ENCODE results near the gene FAM221B. TPM values are rescaled to one million over a fixed set of nuclear protein-coding genes. Genes with fewer than 3 reads are reported as not detected.

Gene FAM221B
- total and polyA plus RNA-seq, 4 experiments from 2014 or later: not detected

- Mint-ChIP-seq H3K4me1 (peaks cover 0 to 3% (median 1%) of the 10 kb centered on the region in 4 donors), H3K27me3 (peaks cover 8 to 10% of the 10 kb centered on the region in 2 donors), H3K36me3 (no peaks in the 10 kb centered on the region), H3K4me3 (no peak overlapping the region), H3K27ac (peak overlapping the region in 2 of 7 donors; percentile 12 to 22), H3K9me3 (peaks cover 0 to 2% (median 0%) of the 10 kb centered on the region in 8 donors)
- Histone ChIP-seq H3K4me3 (ENCODE audit: low read length in 2 of 2) (no peak overlapping the region), H3K27me3 (ENCODE audit: insufficient read depth, low read length) (no peaks in the 10 kb centered on the region), H3K36me3 (ENCODE audit: insufficient read depth, low read length) (no peaks in the 10 kb centered on the region), H3K27ac (ENCODE audit: low read depth, low read length) (no peak overlapping the region), H3K4me1 (ENCODE audit: insufficient read depth, low read length) (no peaks in the 10 kb centered on the region), H3K9me3 (ENCODE audit: control insufficient read depth in 1 of 2, low read length in 2 of 2) (no peaks in the 10 kb centered on the region)
- ChIA-PET CTCF (ENCODE audit: partially characterized antibody) (interaction anchor here (1.0 to 1.6 kb wide), 5 partner anchors 9 to 31 kb away, joined by 3 to 5 read pairs (median 3); no protein-coding TSS in a partner anchor), POLR2A (ENCODE audit: partially characterized antibody) (interaction anchor here (0.6 to 1.0 kb wide), 2 partner anchors 11 to 125 kb away, joined by 3 read pairs; partner anchors contain the start of genes CREB3 and TLN1)
- intact Hi-C loops (cut with micrococcal nuclease): no loop called here
- no peak for DNase-seq
These were observed 28.4 kb upstream of the FAM221B start for GRCh38 chr9:35856882-35857281.

- Mint-ChIP-seq H3K36me3 (no peaks in the 10 kb centered on the region), H3K4me3 (no peak overlapping the region), H3K4me1 (peaks cover 0 to 3% (median 1%) of the 10 kb centered on the region in 4 donors), H3K27me3 (peaks cover 6 to 8% of the 10 kb centered on the region in 2 donors), H3K9me3 (peaks cover 0 to 2% (median 0%) of the 10 kb centered on the region in 8 donors), H3K27ac (peak overlapping the region in 2 of 7 donors; percentile 52 to 76)
- ChIA-PET CTCF (ENCODE audit: partially characterized antibody) (interaction anchor here (1.0 to 1.6 kb wide), 3 partner anchors 9 to 31 kb away, joined by 3 to 5 read pairs (median 3); no protein-coding TSS in a partner anchor), POLR2A (ENCODE audit: partially characterized antibody) (interaction anchor here (1.0 kb wide), 1 partner anchor 11 kb away, joined by 3 read pairs; no protein-coding TSS in a partner anchor)
- DNase-seq: no peak
- Histone ChIP-seq H3K4me1 (ENCODE audit: insufficient read depth, low read length) (no peaks in the 10 kb centered on the region), H3K27ac (ENCODE audit: low read depth, low read length) (no peak overlapping the region), H3K36me3 (ENCODE audit: insufficient read depth, low read length) (no peaks in the 10 kb centered on the region), H3K27me3 (ENCODE audit: insufficient read depth, low read length) (no peaks in the 10 kb centered on the region), H3K4me3 (ENCODE audit: low read length in 2 of 2) (no peak overlapping the region), H3K9me3 (ENCODE audit: control insufficient read depth in 1 of 2, low read length in 2 of 2) (no peaks in the 10 kb centered on the region)
- intact Hi-C loops (cut with micrococcal nuclease): no loop called here
These were observed 27.7 kb upstream of the FAM221B start for GRCh38 chr9:35856206-35856605.

GRCh38 chr9:35854091-35854762, 25.7 kb upstream of the FAM221B start:
- POLR2A ChIA-PET (ENCODE audit: partially characterized antibody): no interaction called here
- intact Hi-C loops (cut with micrococcal nuclease): no loop called here
- H3K4me1 ChIP-seq (ENCODE audit: insufficient read depth, low read length): no peaks in the 10 kb centered on the region
- H3K36me3 Mint-ChIP-seq: no peaks in the 10 kb centered on the region
- H3K27ac Mint-ChIP-seq: no peak overlapping the region
- no peak overlapping the region for H3K27ac ChIP-seq (ENCODE audit: low read depth, low read length)
- no peaks in the 10 kb centered on the region for H3K9me3 ChIP-seq (ENCODE audit: control insufficient read depth in 1 of 2, low read length in 2 of 2)
- no peaks in the 10 kb centered on the region for H3K36me3 ChIP-seq (ENCODE audit: insufficient read depth, low read length)
- CTCF ChIA-PET (ENCODE audit: partially characterized antibody): no interaction called here
- peaks cover 0 to 2% (median 0%) of the 10 kb centered on the region in 8 donors for H3K9me3 Mint-ChIP-seq
- H3K27me3 ChIP-seq (ENCODE audit: insufficient read depth, low read length): no peaks in the 10 kb centered on the region
- no peak overlapping the region for H3K4me3 ChIP-seq (ENCODE audit: low read length in 2 of 2)
- DNase-seq: no peak
- H3K27me3 Mint-ChIP-seq: peaks cover 3% of the 10 kb centered on the region in 2 donors
- H3K4me1 Mint-ChIP-seq: peaks cover 0 to 3% (median 1%) of the 10 kb centered on the region in 4 donors
- H3K4me3 Mint-ChIP-seq: no peak overlapping the region

GRCh38 chr9:35852876-35853865, 24.6 kb upstream of the FAM221B start:
- no peak overlapping the region for H3K27ac ChIP-seq (ENCODE audit: low read depth, low read length)
- intact Hi-C loops (cut with micrococcal nuclease): no loop called here
- no peaks in the 10 kb centered on the region for H3K36me3 ChIP-seq (ENCODE audit: insufficient read depth, low read length)
- H3K27me3 Mint-ChIP-seq: peaks cover 3% of the 10 kb centered on the region in 2 donors
- ChIA-PET CTCF (ENCODE audit: partially characterized antibody) (no interaction called here), POLR2A (ENCODE audit: partially characterized antibody) (no interaction called here)
- no peak overlapping the region for H3K4me3 ChIP-seq (ENCODE audit: low read length in 2 of 2)
- H3K27me3 ChIP-seq (ENCODE audit: insufficient read depth, low read length): no peaks in the 10 kb centered on the region
- H3K9me3 ChIP-seq (ENCODE audit: control insufficient read depth in 1 of 2, low read length in 2 of 2): no peaks in the 10 kb centered on the region
- H3K27ac Mint-ChIP-seq: peak overlapping the region in 1 of 7 donors; percentile 13
- no peaks in the 10 kb centered on the region for H3K4me1 ChIP-seq (ENCODE audit: insufficient read depth, low read length)
- DNase-seq: no peak
- no peaks in the 10 kb centered on the region for H3K9me3 Mint-ChIP-seq
- peaks cover 0 to 2% (median 0%) of the 10 kb centered on the region in 4 donors for H3K4me1 Mint-ChIP-seq
- peaks cover 0 to 2% of the 10 kb centered on the region in 2 donors for H3K36me3 Mint-ChIP-seq
- H3K4me3 Mint-ChIP-seq: no peak overlapping the region

GRCh38 chr9:35852267-35852815, 23.8 kb upstream of the FAM221B start:
- no peak for DNase-seq
- peak overlapping the region in 1 of 7 donors; percentile 13 for H3K27ac Mint-ChIP-seq
- peaks cover under 1 to 10% of the 10 kb centered on the region in 2 donors for H3K36me3 Mint-ChIP-seq
- POLR2A ChIA-PET (ENCODE audit: partially characterized antibody): no interaction called here
- H3K4me1 Mint-ChIP-seq: peaks cover 0 to 7% (median 2%) of the 10 kb centered on the region in 4 donors
- CTCF ChIA-PET (ENCODE audit: partially characterized antibody): no interaction called here
- H3K4me3 Mint-ChIP-seq: no peak overlapping the region
- Histone ChIP-seq H3K4me1 (ENCODE audit: insufficient read depth, low read length) (no peaks in the 10 kb centered on the region), H3K27me3 (ENCODE audit: insufficient read depth, low read length) (no peaks in the 10 kb centered on the region), H3K4me3 (ENCODE audit: low read length in 2 of 2) (no peak overlapping the region), H3K27ac (ENCODE audit: low read depth, low read length) (no peak overlapping the region), H3K36me3 (ENCODE audit: insufficient read depth, low read length) (no peaks in the 10 kb centered on the region), H3K9me3 (ENCODE audit: control insufficient read depth in 1 of 2, low read length in 2 of 2) (no peaks in the 10 kb centered on the region)
- H3K27me3 Mint-ChIP-seq: peaks cover 2 to 3% of the 10 kb centered on the region in 2 donors
- H3K9me3 Mint-ChIP-seq: no peaks in the 10 kb centered on the region
- intact Hi-C loops (cut with micrococcal nuclease): no loop called here

- Mint-ChIP-seq H3K27ac (peak overlapping the region in 3 of 7 donors; percentile 6 to 52 (median 47)), H3K36me3 (peaks cover 1 to 11% of the 10 kb centered on the region in 2 donors), H3K4me3 (no peak overlapping the region), H3K27me3 (no peaks in the 10 kb centered on the region), H3K4me1 (peaks cover 13 to 34% (median 22%) of the 10 kb centered on the region in 4 donors), H3K9me3 (no peaks in the 10 kb centered on the region)
- ChIA-PET POLR2A (ENCODE audit: partially characterized antibody) (no interaction called here), CTCF (ENCODE audit: partially characterized antibody) (interaction anchor here (1.0 kb wide), 1 partner anchor 9 kb away, joined by 3 read pairs; no protein-coding TSS in a partner anchor)
- Histone ChIP-seq H3K4me3 (ENCODE audit: low read length in 2 of 2) (no peak overlapping the region), H3K36me3 (ENCODE audit: insufficient read depth, low read length) (no peaks in the 10 kb centered on the region), H3K27me3 (ENCODE audit: insufficient read depth, low read length) (no peaks in the 10 kb centered on the region), H3K9me3 (ENCODE audit: control insufficient read depth in 1 of 2, low read length in 2 of 2) (no peaks in the 10 kb centered on the region), H3K4me1 (ENCODE audit: insufficient read depth, low read length) (peaks cover 21% of the 10 kb centered on the region), H3K27ac (ENCODE audit: low read depth, low read length) (no peak overlapping the region)
- intact Hi-C loops (cut with micrococcal nuclease): no loop called here
- no peak for DNase-seq
These were observed 19.4 kb upstream of the FAM221B start for GRCh38 chr9:35847792-35848572.

Measured in CD4-positive, alpha-beta memory T cell (primary cell).